GM21526 (cell line): ENCODE measurements around the gene TMEM86A.
A peak's percentile ranks its signal among the peaks of the same experiment; 100 is the strongest.
"Not testable (repeated sequence)": the region's sequence is repeated elsewhere in the genome, so short reads cannot be mapped to it uniquely, and the experiment has no call there.

ENCODE experiments used
- ATAC-seq: cut with Tn5 transposase; IDR thresholded peaks from one replicate; pipeline ENCODE4 v1.9.1; 2021; ENCODE audit warnings: moderate library complexity; ENCODE audit not compliant: unreplicated experiment, low FRiP score

TMEM86A gene

GRCh38 chr11:18698341-18699268 is at the start of gene TMEM86A:
TSS of gene TMEM86A (plus strand) at chr11:18698779. CDS start at chr11:18698887, 108 bp downstream.
- peak; percentile 94 for ATAC-seq

GRCh38 chr11:18650353-18650752 is 48.2 kb upstream of the TMEM86A start:
- ATAC-seq: no peak

- ATAC-seq: no peak
Observed at GRCh38 chr11:18650859-18651557, 47.6 kb upstream of the TMEM86A start.

- ATAC-seq: no peak
Observed at GRCh38 chr11:18657673-18658072, 40.9 kb upstream of the TMEM86A start.

- ATAC-seq: not testable (repeated sequence)
Observed at GRCh38 chr11:18665353-18665872, 33.2 kb upstream of the TMEM86A start.

GRCh38 chr11:18668131-18668530 is 30.4 kb upstream of the TMEM86A start:
- ATAC-seq: no peak

- ATAC-seq: no peak
Observed at GRCh38 chr11:18669219-18669596, 29.4 kb upstream of the TMEM86A start.

- ATAC-seq: no peak
Observed at GRCh38 chr11:18669711-18670110, 28.9 kb upstream of the TMEM86A start.

GRCh38 chr11:18671246-18671645 is 27.3 kb upstream of the TMEM86A start:
- no peak for ATAC-seq

GRCh38 chr11:18672209-18672608 is 26.4 kb upstream of the TMEM86A start:
- not testable (repeated sequence) for ATAC-seq

GRCh38 chr11:18676803-18677202 is 21.8 kb upstream of the TMEM86A start:
- no peak for ATAC-seq

- ATAC-seq: no peak
Observed at GRCh38 chr11:18677560-18677959, 21.0 kb upstream of the TMEM86A start.

- ATAC-seq: not testable (repeated sequence)
Observed at GRCh38 chr11:18681949-18682348, 16.6 kb upstream of the TMEM86A start.

GRCh38 chr11:18682466-18682865 is 16.1 kb upstream of the TMEM86A start:
- ATAC-seq: no peak

- ATAC-seq: no peak
Observed at GRCh38 chr11:18684267-18684666, 14.3 kb upstream of the TMEM86A start.

- not testable (repeated sequence) for ATAC-seq
Observed at GRCh38 chr11:18691467-18692140, 7.0 kb upstream of the TMEM86A start.

- ATAC-seq: no peak
Observed at GRCh38 chr11:18692941-18693760, 5.4 kb upstream of the TMEM86A start.

- ATAC-seq: no peak
Observed at GRCh38 chr11:18696638-18697225, 1.8 kb upstream of the TMEM86A start.

- ATAC-seq: no peak
Observed at GRCh38 chr11:18697576-18697975, 1.0 kb upstream of the TMEM86A start.

GRCh38 chr11:18699269-18699596 is 654 bp downstream of the TMEM86A start:
- no peak for ATAC-seq
